NCI-H510A treated with DMSO at 0.1 percent for 48 hours (cell line): Measurements from ENCODE around the gene CPED1.
"Not testable (repeated sequence)": the region's sequence is repeated elsewhere in the genome, so short reads cannot be mapped to it uniquely, and the experiment has no call there.

ENCODE experiments used
- DNase-seq: peaks from one replicate; lab custom pipeline; 2025; lab: John Stamatoyannopoulos, UW

Gene CPED1

DNA sequence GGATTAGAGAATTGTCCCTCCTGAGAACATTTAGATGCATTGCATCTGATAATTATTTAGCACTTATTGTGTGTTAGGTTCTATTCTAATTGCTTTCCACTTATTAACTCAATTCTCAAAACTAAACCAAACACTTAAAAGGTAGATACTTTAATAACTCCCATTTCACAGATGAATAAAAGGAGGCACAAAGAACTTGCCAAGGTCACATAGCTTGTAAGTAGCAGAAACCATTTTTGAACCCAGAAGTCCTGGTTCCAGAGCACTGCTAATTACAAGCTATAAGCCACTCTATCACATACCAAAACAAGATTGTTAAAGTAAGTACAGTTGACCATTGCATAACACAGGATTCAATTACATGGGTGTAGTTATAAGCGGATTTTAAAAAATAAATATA, 164.9 kb downstream of the CPED1 start:
- DNase-seq: no peak

DNA sequence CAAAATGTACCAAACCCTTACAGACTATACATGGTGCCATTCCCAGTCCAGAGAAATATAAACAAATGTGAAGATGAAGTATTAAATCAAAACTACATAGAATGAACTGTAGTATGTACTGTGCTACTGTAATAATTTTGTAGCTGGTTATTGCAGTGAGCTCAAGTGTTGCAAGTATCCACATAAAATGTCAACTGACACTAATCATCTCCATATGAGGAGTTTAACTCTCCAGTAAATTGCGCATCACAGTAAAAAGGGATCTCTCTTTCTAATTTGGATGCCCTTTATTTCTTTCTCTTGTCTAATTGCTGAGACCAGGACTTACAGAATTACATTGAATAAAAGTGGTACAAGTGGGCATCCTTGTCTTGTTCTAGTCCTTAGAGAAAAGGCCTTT, 165.5 kb downstream of the CPED1 start:
- DNase-seq: no peak

- DNase-seq: no peak
Measured at GRCh38 chr7:121156825-121157224, 168.3 kb downstream of the CPED1 start.

DNA sequence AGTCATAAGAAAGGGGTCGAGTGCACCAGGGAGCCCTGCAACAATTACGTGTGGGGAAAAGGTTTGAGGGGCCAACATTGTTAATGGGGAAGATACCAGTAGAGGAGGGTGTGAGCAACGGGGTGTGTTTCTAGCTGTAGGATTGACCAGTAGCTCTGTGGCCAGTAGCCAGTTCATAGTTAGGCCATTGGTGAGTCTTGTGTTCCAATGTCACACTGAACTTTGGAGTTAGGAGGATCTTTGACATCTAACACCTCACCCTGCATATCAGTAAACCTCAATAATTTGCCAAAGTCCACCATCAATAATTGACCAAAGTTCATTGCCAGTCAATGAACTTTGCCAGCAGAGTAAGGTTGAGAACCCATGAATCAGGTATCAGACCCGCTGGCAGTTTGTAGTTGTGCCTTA, 168.8 kb downstream of the CPED1 start:
- DNase-seq: no peak

DNA sequence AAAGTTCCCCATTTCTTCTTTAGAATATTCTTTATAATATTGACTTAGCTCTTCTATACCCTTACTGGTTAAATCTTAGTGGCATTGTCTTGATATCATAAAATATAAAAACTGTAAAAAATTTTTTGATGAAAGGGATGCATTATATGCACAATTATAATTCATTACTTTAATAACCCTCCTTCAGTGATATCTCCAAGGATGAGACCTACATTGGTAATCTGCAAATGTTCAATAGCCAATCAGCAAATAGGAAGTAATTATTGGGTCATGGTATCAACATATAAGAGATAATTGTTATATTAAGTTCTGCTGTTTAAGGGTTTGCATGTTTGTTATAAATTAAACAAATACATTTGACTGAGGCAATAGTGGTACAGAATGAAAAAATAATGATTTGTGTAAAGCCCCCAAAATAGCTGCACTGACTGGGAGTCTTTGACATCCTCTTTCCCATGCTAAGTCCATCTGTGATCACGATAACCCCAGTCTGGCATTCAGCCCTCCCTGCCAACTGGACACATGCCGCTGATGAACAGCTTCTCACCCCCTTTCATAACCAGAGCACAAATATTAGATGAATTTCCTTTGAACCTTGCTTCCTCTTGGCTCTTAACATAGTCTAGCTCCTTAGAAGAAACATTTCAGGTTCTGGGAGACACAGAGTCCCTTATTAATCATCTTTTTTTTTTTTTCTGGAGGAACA, 169.5 kb downstream of the CPED1 start:
- DNase-seq: no peak

DNA sequence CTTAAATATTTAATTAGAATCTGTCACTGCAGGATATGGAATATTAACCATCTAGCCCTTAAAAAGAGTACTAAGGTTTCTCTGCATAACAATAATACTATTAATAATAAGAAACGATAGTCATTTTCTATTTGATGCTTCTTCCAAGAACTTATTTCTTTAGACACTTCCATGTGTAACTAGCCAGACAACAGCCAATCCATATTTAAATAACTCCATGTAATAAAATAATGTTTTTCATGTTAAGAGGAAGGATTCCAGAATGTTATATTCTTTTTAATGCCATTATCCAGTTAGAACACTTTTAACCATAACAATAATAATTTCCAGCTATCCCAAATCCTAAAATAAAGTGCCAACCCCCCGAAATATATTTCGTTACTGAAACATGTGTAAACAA, 170.2 kb downstream of the CPED1 start:
- DNase-seq: no peak

- no peak for DNase-seq
Measured at GRCh38 chr7:121159553-121159952, 171.0 kb downstream of the CPED1 start.

- DNase-seq: no peak
Measured at GRCh38 chr7:121160150-121161008, 171.9 kb downstream of the CPED1 start.

GRCh38 chr7:121163699-121164098, 175.2 kb downstream of the CPED1 start:
- DNase-seq: no peak

DNA sequence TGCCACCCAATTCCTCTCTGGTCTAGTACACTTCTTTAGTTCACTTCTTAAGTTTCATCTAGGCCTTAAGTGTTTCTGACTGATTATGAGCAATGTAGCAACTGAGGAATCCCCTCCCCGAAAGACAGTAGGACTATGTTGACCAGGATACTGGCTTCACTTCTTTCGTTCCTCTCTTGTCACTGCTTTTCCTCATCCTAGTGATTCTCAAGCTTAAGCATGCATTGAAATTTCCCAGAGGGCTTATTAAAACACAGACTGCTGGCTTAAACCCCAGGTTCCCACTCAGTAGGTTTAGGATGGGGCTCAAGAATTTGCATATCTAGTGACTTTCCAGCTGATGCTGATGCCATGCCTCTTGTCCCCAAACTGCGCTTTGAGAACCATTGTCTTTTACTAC, 175.7 kb downstream of the CPED1 start:
- DNase-seq: no peak

GRCh38 chr7:121166916-121167315, 178.4 kb downstream of the CPED1 start:
- no peak for DNase-seq

DNA sequence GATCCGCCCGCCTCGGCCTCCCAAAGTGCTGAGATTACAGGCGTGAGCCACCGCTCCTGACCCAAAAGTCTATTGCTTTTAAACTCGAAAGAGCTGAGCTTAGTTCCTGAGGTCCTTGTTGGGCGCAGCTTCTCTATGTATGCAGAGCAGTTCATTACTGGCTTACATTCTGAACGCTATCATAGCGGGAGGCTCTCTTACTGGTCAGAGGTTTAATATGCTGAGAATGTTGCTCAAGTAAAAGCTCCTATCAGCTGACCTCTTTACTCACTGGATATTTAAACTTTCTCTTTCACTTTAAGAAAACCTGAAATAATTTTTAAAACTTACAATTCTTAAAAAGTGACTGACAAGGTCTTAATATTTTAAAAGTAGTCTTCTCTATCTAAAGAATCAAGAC, 179.5 kb downstream of the CPED1 start:
- no peak for DNase-seq

DNA sequence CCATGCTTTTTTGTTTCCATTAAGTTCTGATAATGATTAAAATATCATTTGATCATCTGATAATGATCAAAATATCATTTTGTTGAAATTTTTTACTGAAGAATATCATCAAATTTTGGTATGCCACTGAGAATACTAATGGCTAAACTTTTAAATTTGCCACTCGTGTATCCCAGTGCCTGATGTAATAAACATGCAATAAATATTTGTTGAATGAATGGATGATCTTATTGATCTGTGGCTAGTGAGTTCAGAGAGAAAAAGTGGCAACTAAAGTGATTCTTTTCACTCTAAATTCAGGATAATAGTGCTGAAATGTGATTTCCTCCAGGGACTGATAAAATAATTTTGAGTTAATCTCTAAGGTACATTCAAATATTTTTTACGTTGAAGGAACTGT, 181.0 kb downstream of the CPED1 start:
- DNase-seq: no peak

DNA sequence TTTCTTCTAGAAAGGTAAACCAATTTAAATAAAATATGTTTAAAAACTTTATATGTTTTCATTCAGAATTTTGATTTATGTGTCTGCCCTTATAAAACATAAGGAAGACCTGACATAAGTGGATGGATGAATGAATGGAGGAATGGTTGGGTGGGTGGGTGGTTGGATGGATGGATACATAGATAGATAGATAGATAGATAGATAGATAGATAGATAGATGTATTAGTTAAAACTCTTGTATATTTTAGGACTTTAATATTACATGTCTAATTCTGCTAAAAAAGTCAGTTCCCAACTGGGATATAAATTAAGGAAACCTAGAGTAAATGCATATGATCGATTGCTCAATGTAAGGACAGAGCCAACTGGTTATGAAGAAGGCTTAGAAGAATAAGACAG, 184.0 kb downstream of the CPED1 start:
- no peak for DNase-seq

DNA sequence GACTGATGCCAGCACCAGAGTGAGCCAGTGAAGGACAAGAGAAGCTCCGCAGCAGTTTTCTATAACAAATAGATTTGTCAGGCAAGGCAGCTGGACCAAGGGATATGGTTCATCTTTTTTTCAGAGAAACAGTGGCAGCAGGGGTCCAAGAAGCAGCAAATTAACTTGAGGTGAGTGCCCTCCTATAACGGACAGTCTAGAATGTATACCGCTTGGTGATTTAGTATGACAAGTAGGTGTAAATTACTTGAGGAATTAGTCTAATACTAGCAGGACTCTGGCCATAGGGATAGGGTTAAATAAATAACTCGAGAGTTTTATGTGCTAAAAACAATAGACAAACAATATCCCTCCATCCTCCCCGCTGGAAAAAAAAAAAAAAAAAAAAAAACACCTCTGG, 187.3 kb downstream of the CPED1 start:
- no peak for DNase-seq

DNA sequence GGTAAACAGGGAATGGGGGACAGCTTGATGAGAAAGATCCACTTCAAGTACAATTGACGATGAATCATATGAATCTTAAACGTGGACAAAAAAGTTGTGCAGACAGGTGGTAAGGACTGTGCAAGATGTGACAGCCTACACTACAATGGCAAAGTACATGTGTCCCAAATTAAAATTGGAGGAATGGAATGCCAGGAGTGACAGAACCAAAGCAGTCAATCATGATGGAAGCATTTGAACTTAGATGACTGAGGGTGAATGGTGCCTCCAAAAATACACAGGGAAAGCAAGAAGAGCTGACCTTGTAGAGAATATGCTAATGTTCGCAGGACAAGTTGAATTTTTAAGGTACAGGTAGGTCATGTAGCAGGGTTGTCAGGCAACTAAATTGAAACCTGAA, 189.9 kb downstream of the CPED1 start:
- no peak for DNase-seq

DNA sequence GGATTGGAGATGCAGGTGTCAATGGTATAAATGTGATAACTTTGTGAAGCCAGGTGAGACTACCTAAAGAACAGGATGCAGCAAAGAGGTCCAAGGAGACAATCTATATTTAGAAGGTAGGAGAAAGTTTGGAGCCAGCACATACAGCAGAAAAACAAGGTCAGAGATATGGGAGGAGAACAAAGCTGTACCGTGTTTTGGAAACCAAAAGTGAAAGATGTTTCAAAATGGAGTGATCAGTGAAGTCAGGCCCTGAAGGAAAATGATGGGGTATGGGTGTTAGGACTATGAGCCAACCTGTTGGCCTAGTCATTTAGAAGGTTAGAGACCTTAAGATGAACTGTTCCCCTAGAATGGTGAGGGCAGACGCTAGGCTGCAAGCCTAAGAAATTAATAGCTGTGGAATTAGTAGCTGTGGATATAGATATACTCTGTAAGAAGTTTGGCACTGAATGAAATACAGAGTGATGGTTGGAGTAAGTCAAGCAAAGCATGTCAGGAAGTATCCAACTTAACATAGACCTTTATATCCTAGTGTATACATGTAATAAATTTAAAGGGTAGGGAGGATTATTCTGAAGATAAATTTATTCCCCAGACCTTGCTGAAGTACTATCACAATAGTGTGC, 190.5 kb downstream of the CPED1 start:
- DNase-seq: no peak

DNA sequence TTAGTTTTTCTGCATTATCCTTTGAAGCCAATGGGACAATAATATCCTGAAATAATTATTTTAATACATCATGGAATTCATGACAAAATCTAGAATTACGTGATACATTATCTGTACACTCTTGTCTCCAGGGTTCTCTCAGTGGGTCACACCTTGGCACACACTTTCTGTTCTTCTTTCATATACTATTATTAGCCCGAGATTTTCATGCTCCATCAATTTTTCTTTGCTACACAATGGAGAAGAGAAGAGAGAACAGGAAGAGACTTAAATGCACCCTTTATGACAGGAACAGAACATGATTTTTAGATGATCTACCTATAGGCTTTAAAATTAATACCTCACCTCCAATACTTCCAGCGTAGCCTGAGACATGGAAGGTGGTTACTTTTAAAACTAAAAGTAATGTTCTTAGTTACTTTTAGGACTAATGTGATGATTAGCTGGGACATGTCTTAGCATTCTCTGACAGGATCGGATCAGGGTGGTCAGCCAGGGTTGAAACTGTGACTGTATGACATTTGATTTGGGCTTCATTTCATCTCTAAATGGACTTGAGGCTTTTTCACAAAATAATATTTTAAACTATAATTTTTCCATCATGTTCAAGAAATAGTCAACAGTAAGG, 192.0 kb downstream of the CPED1 start:
- no peak for DNase-seq

GRCh38 chr7:121181357-121181756, 192.8 kb downstream of the CPED1 start:
- no peak for DNase-seq

DNA sequence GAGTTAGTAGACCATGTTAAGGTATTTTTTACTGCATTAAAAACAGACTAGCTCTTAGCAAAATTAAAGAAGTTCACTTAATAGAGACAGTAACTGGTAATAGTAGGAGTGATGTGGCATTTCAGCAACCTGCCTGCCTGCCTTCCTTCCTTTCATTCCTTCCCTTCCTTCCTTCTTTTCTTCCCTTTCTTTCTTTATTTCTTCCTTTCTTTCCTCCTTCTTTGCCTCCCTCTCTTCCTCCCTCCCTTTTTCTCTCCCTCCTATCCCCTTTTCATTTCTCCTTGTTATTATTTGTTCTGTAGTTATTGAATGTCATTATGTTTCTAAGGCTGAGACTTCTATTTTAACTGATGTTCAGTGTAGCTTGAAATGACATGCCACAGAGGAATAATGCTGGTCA, 193.8 kb downstream of the CPED1 start:
- DNase-seq: no peak

DNA sequence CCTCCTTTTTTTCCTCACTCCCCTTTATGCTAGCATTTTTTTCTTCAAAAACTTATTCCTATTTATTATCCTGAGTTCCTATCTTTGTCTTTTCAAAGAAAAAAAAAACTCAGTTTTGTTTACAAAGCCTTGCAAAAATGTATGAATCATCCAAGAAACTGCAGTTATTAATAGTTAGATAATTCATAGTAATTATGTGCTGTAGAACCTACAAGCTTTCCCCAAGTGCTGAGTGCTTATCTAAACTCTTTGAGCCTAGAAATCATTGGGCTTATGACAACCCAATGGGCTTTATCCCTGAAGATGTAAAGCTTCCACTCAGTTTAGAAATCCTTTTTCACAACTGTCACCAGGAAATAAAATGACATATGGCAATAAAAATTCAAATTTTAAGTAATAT, 194.4 kb downstream of the CPED1 start:
- no peak for DNase-seq

DNA sequence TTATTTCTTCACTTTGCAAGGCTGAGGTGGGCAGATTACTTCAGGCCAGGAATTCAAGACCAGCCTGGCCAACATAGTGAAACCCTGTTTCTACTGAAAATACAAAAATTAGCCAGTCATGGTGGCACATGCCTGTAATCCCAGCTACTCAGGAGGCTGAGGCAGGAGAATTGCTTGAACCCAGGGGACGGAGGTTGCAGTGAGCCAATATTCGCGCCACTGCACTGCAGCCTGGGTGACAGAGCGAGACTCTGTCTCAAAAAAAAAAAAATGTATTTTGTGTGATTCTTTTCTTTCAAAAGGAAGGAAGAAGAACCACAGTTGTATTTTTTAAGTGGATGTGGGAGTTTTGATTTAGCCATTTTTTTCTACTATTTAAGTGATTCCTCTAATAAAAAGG, 195.4 kb downstream of the CPED1 start:
- not testable (repeated sequence) for DNase-seq

- DNase-seq: no peak
Measured at GRCh38 chr7:121186746-121187145, 198.2 kb downstream of the CPED1 start.
